ENCODE measurements around the gene FAM83G. TPM values are rescaled to one million over a fixed set of nuclear protein-coding genes. Genes with fewer than 3 reads are reported as not detected.

The FAM83G gene
- total and polyA plus RNA-seq, 2 experiments from 2014 or later = 7.6 to 44.5 TPM

- no peaks in the 10 kb centered on the region for H3K79me2 ChIP-seq (replicated peaks; ENCODE audit: insufficient read depth)
- no peaks in the 10 kb centered on the region for H3K27me3 ChIP-seq (ENCODE audit: insufficient read depth)
- H3K9me3 Mint-ChIP-seq = peaks cover 2% of the 10 kb centered on the region; the same call in 1 of the 3 replicates
- no peaks in the 10 kb centered on the region for H3K9me2 ChIP-seq (ENCODE audit: insufficient read depth)
- H3K27me3 Mint-ChIP-seq (ENCODE audit: insufficient read depth, low read depth, poor library complexity) = peaks cover 2% of the 10 kb centered on the region
- ATAC-seq = no peak; the same call in 2 of the 3 replicates
- DNase-seq (ENCODE audit: low spot score) = no peak
- H3K36me3 Mint-ChIP-seq (ENCODE audit: low read depth) = no peaks in the 10 kb centered on the region
- no peak overlapping the region for H3K27ac ChIP-seq (ENCODE audit: low read depth)
- H3K27ac Mint-ChIP-seq = no peak overlapping the region
- H3K36me3 ChIP-seq (ENCODE audit: insufficient read depth) = no peaks in the 10 kb centered on the region
- H3K4me2 ChIP-seq = no peak overlapping the region
- H4K20me1 ChIP-seq (replicated peaks; ENCODE audit: insufficient read depth) = no peaks in the 10 kb centered on the region
- no peaks in the 10 kb centered on the region for H3K4me1 Mint-ChIP-seq
- no peak overlapping the region for H2AFZ ChIP-seq
- no peak overlapping the region for H3K4me3 Mint-ChIP-seq
- no peak overlapping the region for H3K4me3 ChIP-seq
- TF ChIP-seq ZNF331 (CRISPR knock-in tag; IDR thresholded peaks at IDR 0.05; ENCODE audit: low read depth) (no peak), POLR2AphosphoS5 (IDR thresholded peaks at IDR 0.05; ENCODE audit: low read depth) (no peak), EZH2phosphoT487 (IDR thresholded peaks at IDR 0.05; ENCODE audit: unreplicated experiment) (no peak), ZNF114 (CRISPR knock-in tag; IDR thresholded peaks at IDR 0.05) (no peak), REST (IDR thresholded peaks at IDR 0.05; ENCODE audit: unreplicated experiment) (no peak), EZH2 (IDR thresholded peaks at IDR 0.05; ENCODE audit: low read depth, unreplicated experiment) (no peak), CREB1 (CRISPR knock-in tag; IDR thresholded peaks at IDR 0.05; ENCODE audit: low read depth) (no peak), NANOG (IDR thresholded peaks at IDR 0.05; ENCODE audit: borderline replicate concordance) (no peak)
- TF ChIP-seq, protein P1, sequence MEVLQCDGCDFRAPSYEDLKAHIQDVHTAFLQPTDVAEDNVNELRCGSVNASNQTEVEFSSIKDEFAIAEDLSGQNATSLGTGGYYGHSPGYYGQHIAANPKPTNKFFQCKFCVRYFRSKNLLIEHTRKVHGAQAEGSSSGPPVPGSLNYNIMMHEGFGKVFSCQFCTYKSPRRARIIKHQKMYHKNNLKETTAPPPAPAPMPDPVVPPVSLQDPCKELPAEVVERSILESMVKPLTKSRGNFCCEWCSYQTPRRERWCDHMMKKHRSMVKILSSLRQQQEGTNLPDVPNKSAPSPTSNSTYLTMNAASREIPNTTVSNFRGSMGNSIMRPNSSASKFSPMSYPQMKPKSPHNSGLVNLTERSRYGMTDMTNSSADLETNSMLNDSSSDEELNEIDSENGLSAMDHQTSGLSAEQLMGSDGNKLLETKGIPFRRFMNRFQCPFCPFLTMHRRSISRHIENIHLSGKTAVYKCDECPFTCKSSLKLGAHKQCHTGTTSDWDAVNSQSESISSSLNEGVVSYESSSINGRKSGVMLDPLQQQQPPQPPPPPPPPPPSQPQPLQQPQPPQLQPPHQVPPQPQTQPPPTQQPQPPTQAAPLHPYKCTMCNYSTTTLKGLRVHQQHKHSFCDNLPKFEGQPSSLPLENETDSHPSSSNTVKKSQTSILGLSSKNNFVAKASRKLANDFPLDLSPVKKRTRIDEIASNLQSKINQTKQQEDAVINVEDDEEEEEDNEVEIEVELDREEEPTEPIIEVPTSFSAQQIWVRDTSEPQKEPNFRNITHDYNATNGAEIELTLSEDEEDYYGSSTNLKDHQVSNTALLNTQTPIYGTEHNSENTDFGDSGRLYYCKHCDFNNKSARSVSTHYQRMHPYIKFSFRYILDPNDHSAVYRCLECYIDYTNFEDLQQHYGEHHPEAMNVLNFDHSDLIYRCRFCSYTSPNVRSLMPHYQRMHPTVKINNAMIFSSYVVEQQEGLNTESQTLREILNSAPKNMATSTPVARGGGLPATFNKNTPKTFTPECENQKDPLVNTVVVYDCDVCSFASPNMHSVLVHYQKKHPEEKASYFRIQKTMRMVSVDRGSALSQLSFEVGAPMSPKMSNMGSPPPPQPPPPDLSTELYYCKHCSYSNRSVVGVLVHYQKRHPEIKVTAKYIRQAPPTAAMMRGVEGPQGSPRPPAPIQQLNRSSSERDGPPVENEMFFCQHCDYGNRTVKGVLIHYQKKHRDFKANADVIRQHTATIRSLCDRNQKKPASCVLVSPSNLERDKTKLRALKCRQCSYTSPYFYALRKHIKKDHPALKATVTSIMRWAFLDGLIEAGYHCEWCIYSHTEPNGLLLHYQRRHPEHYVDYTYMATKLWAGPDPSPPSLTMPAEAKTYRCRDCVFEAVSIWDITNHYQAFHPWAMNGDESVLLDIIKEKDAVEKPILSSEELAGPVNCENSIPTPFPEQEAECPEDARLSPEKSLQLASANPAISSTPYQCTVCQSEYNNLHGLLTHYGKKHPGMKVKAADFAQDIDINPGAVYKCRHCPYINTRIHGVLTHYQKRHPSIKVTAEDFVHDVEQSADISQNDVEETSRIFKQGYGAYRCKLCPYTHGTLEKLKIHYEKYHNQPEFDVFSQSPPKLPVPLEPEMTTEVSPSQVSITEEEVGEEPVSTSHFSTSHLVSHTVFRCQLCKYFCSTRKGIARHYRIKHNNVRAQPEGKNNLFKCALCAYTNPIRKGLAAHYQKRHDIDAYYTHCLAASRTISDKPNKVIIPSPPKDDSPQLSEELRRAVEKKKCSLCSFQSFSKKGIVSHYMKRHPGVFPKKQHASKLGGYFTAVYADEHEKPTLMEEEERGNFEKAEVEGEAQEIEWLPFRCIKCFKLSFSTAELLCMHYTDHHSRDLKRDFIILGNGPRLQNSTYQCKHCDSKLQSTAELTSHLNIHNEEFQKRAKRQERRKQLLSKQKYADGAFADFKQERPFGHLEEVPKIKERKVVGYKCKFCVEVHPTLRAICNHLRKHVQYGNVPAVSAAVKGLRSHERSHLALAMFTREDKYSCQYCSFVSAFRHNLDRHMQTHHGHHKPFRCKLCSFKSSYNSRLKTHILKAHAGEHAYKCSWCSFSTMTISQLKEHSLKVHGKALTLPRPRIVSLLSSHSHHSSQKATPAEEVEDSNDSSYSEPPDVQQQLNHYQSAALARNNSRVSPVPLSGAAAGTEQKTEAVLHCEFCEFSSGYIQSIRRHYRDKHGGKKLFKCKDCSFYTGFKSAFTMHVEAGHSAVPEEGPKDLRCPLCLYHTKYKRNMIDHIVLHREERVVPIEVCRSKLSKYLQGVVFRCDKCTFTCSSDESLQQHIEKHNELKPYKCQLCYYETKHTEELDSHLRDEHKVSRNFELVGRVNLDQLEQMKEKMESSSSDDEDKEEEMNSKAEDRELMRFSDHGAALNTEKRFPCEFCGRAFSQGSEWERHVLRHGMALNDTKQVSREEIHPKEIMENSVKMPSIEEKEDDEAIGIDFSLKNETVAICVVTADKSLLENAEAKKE (CRISPR knock-in tag; IDR thresholded peaks at IDR 0.05) = no peak
- TF ChIP-seq, protein P2, sequence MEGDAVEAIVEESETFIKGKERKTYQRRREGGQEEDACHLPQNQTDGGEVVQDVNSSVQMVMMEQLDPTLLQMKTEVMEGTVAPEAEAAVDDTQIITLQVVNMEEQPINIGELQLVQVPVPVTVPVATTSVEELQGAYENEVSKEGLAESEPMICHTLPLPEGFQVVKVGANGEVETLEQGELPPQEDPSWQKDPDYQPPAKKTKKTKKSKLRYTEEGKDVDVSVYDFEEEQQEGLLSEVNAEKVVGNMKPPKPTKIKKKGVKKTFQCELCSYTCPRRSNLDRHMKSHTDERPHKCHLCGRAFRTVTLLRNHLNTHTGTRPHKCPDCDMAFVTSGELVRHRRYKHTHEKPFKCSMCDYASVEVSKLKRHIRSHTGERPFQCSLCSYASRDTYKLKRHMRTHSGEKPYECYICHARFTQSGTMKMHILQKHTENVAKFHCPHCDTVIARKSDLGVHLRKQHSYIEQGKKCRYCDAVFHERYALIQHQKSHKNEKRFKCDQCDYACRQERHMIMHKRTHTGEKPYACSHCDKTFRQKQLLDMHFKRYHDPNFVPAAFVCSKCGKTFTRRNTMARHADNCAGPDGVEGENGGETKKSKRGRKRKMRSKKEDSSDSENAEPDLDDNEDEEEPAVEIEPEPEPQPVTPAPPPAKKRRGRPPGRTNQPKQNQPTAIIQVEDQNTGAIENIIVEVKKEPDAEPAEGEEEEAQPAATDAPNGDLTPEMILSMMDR (conservative IDR thresholded peaks at IDR 0.05; ENCODE audit: low read depth in 2 of 2) = no peak
- no peaks in the 10 kb centered on the region for H3K4me1 ChIP-seq (ENCODE audit: insufficient read depth)
- H3F3A ChIP-seq (replicated peaks; ENCODE audit: low read depth) = no peaks in the 10 kb centered on the region
Observed at GRCh38 chr17:18946536-18946935, 58.0 kb downstream of the FAM83G start.
